ENCODE results near the gene SUPT20H.

DNA sequence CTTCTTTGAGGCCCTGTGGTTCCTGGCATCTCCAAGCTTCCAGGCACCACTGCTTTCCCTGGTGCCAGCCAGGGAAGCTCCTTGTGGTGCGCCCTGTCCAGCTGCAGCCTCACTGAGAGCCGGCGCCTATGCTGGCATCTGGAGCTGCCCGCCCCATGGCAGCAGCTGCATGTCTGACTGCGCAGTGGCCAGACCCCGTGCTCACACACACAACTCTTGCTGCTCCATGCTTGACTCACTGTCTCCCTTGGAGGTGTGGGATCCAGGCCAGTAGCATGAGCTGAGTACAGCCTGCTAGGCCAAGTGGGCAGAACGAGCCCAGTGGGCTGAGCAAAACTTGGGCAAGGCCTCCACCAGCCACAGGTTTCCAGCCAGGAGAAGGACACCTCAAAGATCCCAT is 11.5 kb upstream of the SUPT20H start:
- TF ChIP-seq, protein P1, sequence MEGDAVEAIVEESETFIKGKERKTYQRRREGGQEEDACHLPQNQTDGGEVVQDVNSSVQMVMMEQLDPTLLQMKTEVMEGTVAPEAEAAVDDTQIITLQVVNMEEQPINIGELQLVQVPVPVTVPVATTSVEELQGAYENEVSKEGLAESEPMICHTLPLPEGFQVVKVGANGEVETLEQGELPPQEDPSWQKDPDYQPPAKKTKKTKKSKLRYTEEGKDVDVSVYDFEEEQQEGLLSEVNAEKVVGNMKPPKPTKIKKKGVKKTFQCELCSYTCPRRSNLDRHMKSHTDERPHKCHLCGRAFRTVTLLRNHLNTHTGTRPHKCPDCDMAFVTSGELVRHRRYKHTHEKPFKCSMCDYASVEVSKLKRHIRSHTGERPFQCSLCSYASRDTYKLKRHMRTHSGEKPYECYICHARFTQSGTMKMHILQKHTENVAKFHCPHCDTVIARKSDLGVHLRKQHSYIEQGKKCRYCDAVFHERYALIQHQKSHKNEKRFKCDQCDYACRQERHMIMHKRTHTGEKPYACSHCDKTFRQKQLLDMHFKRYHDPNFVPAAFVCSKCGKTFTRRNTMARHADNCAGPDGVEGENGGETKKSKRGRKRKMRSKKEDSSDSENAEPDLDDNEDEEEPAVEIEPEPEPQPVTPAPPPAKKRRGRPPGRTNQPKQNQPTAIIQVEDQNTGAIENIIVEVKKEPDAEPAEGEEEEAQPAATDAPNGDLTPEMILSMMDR (IDR thresholded peaks at IDR 0.05; ENCODE audit: low read length): no peak
- no peak for TF ChIP-seq EZH2 (IDR thresholded peaks at IDR 0.05; ENCODE audit: borderline replicate concordance, low read length)

All from OCI-LY1 (cell line).